HG03025 (cell line): ENCODE data around the gene CPXM2.

Source experiments
- ATAC-seq: cut with Tn5 transposase; IDR thresholded peaks from one replicate; pipeline ENCODE4 v1.9.1; 2021; ENCODE audit warnings: mild to moderate bottlenecking, moderate library complexity; ENCODE audit not compliant: unreplicated experiment, low FRiP score

The CPXM2 gene

DNA sequence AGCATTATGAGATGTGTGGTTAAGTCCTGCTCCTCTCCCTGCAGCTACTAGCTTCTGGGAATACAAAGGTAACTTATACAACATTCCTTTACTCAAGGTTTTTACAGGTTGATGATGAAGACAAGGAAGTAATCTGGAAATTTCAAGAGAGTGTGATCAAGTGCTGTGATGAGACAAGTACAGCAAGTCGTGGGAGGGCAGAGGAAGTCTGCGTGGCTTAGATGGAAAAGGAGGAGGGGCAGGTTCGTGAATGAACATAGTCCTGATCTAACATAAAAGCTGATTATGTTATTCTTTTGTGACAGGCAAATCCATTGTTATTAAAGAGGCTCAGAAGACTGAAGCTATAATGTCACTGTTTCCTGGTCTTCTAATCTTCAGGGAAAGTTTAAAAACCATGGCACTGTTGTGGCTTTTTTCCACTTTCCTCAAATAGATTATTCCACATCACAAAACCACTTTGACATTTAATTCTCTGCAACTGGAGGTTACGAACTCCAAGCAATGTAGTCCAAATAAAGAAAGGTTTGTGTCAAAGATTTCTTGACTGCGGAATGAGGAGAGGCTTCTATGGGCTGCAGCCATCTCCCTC is 84.1 kb downstream of the CPXM2 start:
- no peak for ATAC-seq

- no peak for ATAC-seq
These were observed 86.9 kb downstream of the CPXM2 start for GRCh38 chr10:123804716-123805115.

DNA sequence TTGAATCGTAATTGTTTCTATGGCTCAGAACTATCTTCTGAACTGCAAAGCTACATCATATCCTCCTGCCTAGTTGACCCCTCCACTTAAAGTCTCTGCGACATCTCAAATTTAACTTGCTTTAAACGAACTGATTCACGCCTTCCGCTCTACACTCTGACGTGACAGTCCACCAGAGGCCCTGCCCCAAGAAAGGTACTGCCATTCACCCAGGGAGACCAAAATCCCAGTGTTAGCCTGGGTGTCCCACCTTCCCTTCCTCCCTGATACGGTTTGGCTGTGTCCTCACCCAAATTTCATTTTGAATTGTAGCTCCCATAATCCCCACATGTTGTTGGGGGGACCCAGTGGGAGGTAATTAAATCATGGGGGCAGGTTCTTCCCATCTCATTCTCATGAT is 90.8 kb downstream of the CPXM2 start:
- ATAC-seq = no peak

- ATAC-seq = no peak
These were observed 91.3 kb downstream of the CPXM2 start for GRCh38 chr10:123800289-123800688.

DNA sequence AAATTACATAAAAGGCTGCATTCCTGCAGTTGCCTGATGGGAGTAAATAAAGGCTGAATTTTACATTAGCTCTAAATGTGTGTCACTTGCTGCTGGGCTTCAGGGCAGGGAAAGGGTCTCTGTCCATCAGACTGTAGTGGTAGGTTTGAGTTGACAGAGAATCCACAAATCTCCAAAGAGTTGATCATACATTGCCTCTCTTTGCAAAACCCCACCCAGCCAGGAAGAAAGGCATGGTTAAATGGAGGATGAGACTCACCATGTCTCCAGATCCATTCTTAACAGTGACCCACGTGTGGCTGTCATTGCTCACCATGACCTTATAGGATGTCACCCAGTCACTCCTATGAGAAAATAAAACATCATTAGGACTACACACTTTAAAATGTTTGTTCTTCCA is 92.8 kb downstream of the CPXM2 start:
- no peak for ATAC-seq

DNA sequence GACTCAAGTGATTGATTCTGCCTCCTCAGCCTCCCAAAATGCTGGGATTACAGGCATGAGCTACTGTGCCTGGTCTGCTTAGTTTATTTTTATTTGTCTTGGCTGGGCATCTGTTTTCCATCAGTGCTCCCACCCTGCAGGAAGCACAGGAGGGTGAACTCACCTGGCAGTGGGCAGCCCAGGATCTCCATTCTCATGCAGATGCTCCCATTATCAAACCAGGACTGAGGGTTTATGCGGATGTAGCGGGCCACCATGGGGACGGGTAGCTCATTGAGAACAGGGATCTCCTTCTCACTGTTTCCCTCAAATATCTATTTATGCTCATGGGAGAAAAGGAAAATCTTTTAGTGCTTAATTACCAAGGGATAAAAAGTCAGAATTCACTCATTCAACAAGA is 93.8 kb downstream of the CPXM2 start:
- ATAC-seq = no peak

GRCh38 chr10:123796736-123797135 is 94.9 kb downstream of the CPXM2 start:
- ATAC-seq = no peak

DNA sequence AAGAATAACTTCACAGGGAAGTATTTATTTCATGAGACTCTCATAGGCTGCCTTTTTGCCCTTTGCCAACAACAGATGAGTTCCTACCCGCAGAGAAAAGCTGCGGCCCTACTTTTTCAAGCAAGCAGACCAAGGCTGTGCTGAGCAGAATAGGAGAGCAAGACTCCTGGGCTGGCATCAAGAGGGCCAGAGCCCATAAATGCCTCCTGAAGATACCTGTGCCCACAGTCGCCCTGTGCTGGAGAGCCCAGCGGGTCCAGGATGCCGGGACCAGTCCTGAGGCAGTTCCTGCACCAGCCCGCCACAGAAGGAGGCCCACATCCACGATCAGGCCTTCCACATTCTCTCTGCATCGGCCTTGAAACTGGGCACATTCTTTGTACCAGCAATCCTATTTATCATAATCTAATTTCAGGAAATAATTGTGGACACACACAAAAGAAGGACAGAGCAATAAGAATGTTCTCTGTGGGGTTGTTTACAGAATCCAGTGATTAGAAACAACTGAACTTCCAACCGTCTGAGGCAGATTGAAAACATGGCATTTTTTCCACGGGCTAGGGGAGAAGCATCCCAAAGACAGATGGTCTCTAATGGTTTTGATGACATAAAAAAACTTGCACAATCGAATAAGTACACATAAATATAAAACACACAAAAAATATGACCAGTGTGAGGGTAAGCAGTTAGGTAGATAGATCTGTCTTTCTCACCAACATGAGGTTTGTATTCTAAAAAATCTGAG is 95.6 kb downstream of the CPXM2 start:
- ATAC-seq = no peak

DNA sequence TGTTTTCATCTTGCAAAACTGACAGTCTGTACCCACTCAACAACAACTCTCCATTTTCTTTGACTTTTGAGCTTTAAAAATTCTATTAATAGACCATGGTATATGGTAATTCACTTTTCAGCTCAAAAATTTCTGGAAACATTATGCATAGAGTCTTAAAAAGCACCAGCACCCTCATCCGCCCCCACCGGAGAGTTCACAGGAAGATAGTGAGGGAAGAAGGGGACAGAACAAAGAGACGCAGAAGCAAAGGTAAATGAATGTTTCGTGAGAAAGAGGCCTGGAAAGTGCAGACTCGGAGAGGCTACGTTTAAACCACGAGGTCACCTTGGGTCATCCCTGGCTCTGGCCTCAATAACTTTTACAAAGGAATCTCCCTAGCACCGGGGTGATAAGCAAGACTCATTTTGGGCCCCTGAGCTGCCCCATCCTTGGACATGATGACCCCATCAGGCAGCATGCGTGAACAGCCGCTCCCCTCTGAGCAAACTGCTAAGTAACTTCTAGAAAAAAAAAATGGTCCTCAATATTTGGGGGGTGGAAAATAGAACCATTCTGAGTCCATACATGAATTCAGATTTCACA is 96.3 kb downstream of the CPXM2 start:
- ATAC-seq = no peak

GRCh38 chr10:123792248-123792978 is 99.2 kb downstream of the CPXM2 start:
- no peak for ATAC-seq

DNA sequence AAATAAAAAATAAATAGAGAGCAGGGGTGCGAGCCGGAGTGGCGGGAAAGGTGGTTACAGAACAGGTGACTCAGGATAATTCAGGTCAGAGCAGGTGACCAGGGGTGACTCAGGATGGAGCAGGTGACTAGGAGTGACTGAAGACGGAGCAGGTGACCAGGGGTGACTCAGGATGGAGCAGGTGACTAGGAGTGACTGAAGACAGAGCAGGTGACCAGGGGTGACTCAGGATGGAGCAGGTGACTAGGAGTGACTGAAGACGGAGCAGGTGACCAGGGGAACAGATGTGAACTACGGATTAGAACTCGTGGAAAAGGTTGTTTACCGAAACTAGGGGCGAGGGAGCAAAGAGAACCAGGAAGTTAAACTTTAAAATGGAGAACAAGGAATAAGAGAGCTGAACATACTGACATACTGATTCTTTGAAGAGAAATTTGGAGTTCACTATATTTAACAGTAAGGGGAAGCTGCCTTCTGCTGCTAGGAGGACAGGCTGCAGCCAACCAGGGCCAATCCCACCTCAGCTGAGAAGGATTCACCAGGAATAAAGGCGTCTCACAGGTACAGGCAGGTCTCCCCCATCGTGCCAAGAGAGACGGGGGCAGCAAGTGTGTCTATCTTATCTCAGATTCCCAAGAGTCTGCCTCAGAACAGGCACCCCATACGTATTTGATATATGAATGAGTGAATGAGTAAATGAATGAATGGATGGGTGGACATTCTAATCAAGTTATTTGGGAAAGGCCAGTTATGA is 101.3 kb downstream of the CPXM2 start:
- no peak for ATAC-seq

DNA sequence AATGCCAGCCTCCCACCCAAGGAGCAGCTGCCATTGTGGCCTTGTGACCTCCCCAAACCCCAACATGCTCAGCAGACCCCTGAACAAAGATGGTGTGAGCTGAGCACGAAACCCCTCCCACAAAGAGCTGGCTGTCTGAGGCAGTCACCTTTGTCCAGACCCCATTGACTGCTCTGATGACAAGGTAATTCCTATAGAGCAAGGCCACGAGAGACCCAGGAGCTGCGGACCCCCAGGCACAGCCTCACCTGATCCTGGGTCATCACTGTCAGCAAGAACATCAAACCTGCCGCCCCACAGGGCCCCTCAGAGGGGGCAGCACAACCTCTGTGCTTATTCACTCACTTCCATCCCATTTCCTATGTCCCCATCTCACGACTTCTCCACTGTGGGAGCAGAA is 102.6 kb downstream of the CPXM2 start:
- ATAC-seq = no peak

GRCh38 chr10:123787566-123787965 is 104.0 kb downstream of the CPXM2 start:
- no peak for ATAC-seq

DNA sequence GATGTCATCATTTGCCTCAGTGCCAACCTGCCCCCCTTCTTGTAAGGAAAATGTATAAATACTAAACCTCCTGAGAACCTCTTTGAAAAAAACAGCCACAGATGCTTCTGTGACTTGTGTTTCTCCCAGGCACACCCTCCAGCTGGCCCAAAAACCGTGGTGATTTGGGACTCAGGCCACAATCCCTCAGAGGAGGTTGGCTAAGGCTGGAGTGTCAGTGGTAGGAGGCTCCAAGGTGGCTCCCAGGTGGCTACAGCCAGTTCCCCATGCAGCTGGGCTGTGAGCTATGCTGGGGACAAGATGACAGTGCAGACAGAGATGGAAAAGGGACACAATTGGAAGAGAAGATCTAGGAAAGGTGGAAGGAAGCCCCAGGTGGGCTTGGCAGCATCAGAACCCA is 104.7 kb downstream of the CPXM2 start:
- ATAC-seq = no peak

DNA sequence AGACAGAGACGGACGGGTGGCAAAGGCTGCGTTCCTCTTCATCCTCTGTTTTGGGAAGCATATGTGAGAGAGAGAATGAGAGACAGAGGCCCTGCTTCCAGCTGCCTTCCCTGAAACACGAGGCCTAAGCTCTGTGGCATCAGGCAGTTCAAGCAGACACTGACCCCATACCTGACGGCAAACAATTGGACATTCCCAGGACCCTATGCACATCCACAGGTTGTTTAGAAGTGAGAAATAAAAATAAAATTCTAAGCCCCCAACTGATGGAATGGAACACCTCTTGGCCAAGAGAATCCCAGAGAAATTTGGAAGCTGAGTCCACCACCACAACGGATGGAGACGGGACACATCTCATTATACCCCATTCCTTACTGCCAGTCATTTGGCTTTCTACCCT is 105.3 kb downstream of the CPXM2 start:
- ATAC-seq = no peak

DNA sequence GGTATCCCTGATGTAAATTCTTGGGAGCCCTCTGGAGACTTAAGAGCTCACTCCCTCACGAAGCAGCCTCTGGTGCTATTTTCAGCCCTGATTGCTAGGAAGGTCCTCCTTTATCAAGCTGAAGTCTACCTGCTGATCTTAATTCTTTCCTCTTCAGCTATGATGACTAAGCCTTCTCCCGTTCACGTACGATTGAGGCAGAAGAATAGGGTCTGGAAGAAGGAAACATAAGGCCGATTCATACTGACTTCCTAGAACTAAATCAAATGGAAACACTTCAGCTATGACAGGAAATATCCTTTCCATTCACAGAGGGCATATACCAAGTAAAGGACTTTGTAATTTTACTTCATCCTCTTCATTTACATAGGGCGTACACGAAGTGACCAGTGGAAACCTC is 107.0 kb downstream of the CPXM2 start:
- no peak for ATAC-seq

GRCh38 chr10:123784216-123784615 is 107.4 kb downstream of the CPXM2 start:
- ATAC-seq = no peak

DNA sequence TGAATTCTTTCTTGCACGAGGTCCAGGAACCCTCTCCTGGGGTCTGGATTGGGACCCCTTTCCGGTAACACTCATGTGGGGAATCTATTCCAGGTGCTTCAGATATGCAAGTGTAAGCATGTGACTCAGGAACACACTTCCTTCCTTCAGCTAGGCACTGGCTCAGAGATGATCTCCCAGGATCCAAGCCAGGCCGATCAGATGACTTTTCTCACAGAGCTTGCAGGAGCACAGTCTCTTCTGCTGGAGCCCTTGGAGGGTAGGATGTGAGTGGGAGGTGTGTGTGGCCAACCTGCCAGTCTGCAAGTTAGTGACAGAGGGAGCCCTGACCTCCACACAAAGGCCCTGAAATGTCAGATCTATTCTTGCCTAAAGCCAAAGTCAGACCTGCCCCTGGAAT is 108.3 kb downstream of the CPXM2 start:
- ATAC-seq = no peak

GRCh38 chr10:123782549-123782948 is 109.1 kb downstream of the CPXM2 start:
- no peak for ATAC-seq

GRCh38 chr10:123781956-123782500 is 109.6 kb downstream of the CPXM2 start:
- ATAC-seq = no peak
